ENCODE measurements around the gene TUBGCP6.

TUBGCP6 gene

DNA sequence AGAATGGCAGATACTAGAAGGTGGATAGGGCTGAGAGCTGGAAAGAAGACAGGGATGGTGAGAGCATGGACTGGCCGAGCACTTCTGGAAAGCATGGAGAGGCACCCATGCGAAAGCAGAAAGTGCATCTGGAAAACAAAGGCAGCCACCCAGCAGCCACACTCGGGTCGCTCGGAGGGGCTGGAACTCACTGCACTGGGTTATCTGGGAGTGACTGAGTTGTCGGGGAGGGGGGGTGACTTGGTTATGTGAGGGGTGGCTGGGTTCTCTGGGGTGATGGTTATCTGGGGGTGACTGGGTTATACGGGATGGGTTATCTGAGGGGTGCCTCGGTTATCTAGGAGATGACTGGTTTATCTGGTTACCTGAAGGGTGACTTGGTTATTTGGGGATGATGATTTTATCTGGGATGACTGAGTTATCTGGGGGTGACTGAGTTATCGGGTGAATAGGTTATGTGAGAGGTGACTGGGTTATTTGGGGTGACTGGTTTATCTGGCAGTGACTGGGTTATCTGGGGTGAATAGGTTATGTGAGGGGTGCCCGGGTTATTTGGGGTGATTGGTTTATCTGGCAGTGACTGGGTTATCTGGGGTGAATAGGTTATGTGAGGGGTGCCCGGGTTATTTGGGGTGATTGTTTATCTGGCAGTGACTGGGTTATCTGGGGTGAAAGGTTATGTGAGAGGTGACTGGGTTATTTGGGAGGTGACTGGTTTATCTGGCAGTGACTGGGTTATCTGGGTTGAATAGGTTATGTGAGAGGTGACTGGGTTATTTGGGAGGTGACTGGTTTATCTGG lies 76.9 kb downstream of the TUBGCP6 start:
- no peak for DNase-seq

Data from cortex of kidney (tissue), 1 donor.